Smooth muscle cell (in vitro differentiated cells): ENCODE data around the gene MAPKAPK3. TPM values are rescaled to one million over a fixed set of nuclear protein-coding genes. Genes with fewer than 3 reads are reported as not detected.
A peak's percentile ranks its signal among the peaks of the same experiment; 100 is the strongest.

Experiments used
- DNase-seq: peaks from one replicate; lab custom pipeline; 2025; ENCODE audit not compliant: unreplicated experiment; lab: John Stamatoyannopoulos, UW
- H2AFZ ChIP-seq: fragments of 200-600 bp; sonication (generic); 2 replicates; pipeline ENCODE4 v1.6.0; 2016; ENCODE audit warnings: antibody characterized with exemption, low read depth, mild to moderate bottlenecking
- H3F3A ChIP-seq: fragments of 200-600 bp; sonication (generic); 2 replicates; pipeline ENCODE4 v1.6.0; 2017; ENCODE audit warnings: antibody characterized with exemption, low read depth
- H3K27ac ChIP-seq: fragments of 200-600 bp; sonication (generic); 2 replicates; pipeline ENCODE4 v1.5.1; 2016; ENCODE audit warnings: low read depth, mild to moderate bottlenecking
- H3K27me3 ChIP-seq: fragments of 200-600 bp; sonication (generic); 2 replicates; pipeline ENCODE4 v1.6.1; 2016; ENCODE audit warnings: low read depth, mild to moderate bottlenecking
- H3K36me3 ChIP-seq: fragments of 200-600 bp; sonication (generic); 2 replicates; pipeline ENCODE4 v1.5.1; 2016; ENCODE audit warnings: low read depth
- H3K4me1 ChIP-seq: fragments of 200-600 bp; sonication (generic); 2 replicates; pipeline ENCODE4 v1.5.1; 2016; ENCODE audit warnings: low read depth
- H3K4me2 ChIP-seq: fragments of 200-600 bp; sonication (generic); 2 replicates; pipeline ENCODE4 v1.6.0; 2016; ENCODE audit warnings: mild to moderate bottlenecking
- H3K4me3 ChIP-seq: fragments of 200-600 bp; sonication (generic); 2 replicates; pipeline ENCODE4 v1.5.1; 2016; ENCODE audit warnings: mild to moderate bottlenecking
- H3K79me2 ChIP-seq: fragments of 200-600 bp; sonication (generic); 2 replicates; pipeline ENCODE4 v1.6.0; 2016; ENCODE audit warnings: low read depth, mild to moderate bottlenecking
- H3K9ac ChIP-seq: fragments of 200-600 bp; sonication (generic); 2 replicates; pipeline ENCODE4 v1.6.0; 2016; ENCODE audit warnings: low read depth
- H3K9me3 ChIP-seq: fragments of 200-600 bp; sonication (generic); replicated peaks from 2 replicates; pipeline ENCODE4 v1.5.1; 2016; ENCODE audit warnings: low read depth
- H4K20me1 ChIP-seq: fragments of 200-600 bp; sonication (generic); 2 replicates; pipeline ENCODE4 v1.6.0; 2016; ENCODE audit warnings: low read depth
- WGBS: methylation state at CpG from one replicate; pipeline ENCODE4 v1.1.7; 2016; ENCODE audit warnings: low lambda C conversion rate; 5-methylcytosine and 5-hydroxymethylcytosine counted together
- polyA plus RNA-seq: library from polyadenylated mRNA; unstranded; fragments of >200 nt; fragmentation: Nextera tagmentation; extraction: Ambion mirVana; gene quantifications from 2 replicates; pipeline ENCODE4 v1.2.1, GENCODE V29; 2016
- total RNA-seq: library from RNA; depleted of rRNA; stranded (reverse); fragments of >200 nt; gene quantifications from 2 replicates; pipeline ENCODE4 v1.2.3, GENCODE V29; 2014
- TF ChIP-seq, protein P1 (sequence below): fragments of 200-600 bp; sonication (generic); IDR thresholded peaks from 2 replicates; pipeline ENCODE4 v1.5.1; 2017; ENCODE audit warnings: borderline replicate concordance, mild to moderate bottlenecking, antibody characterized with exemption; ENCODE audit not compliant: insufficient read depth, poor library complexity, severe bottlenecking

The MAPKAPK3 gene
- total and polyA plus RNA-seq, 2 experiments from 2014 or later = 17.1 to 18.7 TPM

DNA sequence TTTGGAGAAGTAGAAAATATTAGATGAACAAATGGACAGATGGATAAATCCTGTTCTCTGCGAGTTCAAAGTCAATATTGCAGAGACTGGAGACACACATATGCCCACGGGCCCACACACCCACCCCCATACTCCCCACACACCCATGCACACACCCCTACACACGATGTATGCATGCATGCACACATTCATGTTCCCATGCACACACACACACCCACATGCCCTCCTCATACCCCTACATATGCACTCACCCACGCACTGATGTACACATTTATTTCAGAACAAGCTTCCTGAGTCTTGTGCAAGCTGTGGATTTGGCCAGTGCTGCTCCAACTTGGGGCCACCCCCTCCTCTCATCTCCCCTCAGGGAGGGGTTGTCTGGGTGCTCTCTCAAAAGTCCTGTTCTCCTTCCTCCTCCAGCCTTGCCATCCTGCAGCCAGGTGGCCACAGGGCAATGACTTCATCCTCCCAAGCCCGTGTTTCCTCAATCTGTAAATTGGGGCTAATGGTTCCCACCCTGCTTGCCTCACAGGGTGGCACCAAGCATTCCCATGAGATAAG is 16.4 kb downstream of the MAPKAPK3 start:
- peaks cover 5% of the 10 kb centered on the region for H3K4me1 ChIP-seq

DNA sequence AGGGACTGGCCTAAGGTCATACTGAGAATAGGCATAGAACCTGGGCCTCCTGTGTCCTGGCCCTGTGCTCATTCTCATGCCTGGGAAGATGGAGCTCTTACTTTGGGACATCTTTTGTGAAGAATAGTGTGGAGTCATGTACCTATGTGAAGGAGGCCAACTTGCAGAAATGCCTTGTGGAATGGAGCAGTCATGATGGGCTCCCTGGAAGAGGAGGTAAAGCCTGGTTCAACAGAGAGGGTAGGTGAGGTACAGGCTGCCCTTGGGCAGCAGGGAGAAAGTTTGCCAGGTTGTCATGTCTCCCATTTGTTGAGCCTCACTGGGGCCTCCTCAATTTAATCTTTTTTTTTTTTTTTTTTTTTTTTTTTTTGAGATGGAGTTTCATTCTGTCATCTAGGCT is 18.1 kb downstream of the MAPKAPK3 start:
- Histone ChIP-seq H3K9me3 (no peaks in the 10 kb centered on the region), H3K4me2 (no peak overlapping the region), H3K27ac (no peak overlapping the region), H3K4me1 (peaks cover 7% of the 10 kb centered on the region), H3K9ac (no peak overlapping the region), H3K79me2 (no peaks in the 10 kb centered on the region), H3K27me3 (no peaks in the 10 kb centered on the region), H4K20me1 (peaks cover 40% of the 10 kb centered on the region), H2AFZ (no peak overlapping the region), H3K36me3 (no peaks in the 10 kb centered on the region), H3K4me3 (no peak overlapping the region), H3F3A (no peaks in the 10 kb centered on the region)
- DNase-seq = no peak
- TF ChIP-seq, protein P1, sequence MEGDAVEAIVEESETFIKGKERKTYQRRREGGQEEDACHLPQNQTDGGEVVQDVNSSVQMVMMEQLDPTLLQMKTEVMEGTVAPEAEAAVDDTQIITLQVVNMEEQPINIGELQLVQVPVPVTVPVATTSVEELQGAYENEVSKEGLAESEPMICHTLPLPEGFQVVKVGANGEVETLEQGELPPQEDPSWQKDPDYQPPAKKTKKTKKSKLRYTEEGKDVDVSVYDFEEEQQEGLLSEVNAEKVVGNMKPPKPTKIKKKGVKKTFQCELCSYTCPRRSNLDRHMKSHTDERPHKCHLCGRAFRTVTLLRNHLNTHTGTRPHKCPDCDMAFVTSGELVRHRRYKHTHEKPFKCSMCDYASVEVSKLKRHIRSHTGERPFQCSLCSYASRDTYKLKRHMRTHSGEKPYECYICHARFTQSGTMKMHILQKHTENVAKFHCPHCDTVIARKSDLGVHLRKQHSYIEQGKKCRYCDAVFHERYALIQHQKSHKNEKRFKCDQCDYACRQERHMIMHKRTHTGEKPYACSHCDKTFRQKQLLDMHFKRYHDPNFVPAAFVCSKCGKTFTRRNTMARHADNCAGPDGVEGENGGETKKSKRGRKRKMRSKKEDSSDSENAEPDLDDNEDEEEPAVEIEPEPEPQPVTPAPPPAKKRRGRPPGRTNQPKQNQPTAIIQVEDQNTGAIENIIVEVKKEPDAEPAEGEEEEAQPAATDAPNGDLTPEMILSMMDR = no peak

More for the DNA sequence above, 16.4 kb downstream of the MAPKAPK3 start:
- Histone ChIP-seq H3K9me3 (no peaks in the 10 kb centered on the region), H2AFZ (no peak overlapping the region), H4K20me1 (peaks cover 28% of the 10 kb centered on the region), H3K79me2 (no peaks in the 10 kb centered on the region), H3K4me3 (no peak overlapping the region), H3K27me3 (no peaks in the 10 kb centered on the region), H3F3A (no peaks in the 10 kb centered on the region), H3K36me3 (no peaks in the 10 kb centered on the region), H3K27ac (no peak overlapping the region), H3K9ac (no peak overlapping the region), H3K4me2 (no peak overlapping the region)
- no peak for DNase-seq
- TF ChIP-seq, protein P1 = no peak
- WGBS = 86% methylated on average over 5 of the region's 5 CpGs

DNA sequence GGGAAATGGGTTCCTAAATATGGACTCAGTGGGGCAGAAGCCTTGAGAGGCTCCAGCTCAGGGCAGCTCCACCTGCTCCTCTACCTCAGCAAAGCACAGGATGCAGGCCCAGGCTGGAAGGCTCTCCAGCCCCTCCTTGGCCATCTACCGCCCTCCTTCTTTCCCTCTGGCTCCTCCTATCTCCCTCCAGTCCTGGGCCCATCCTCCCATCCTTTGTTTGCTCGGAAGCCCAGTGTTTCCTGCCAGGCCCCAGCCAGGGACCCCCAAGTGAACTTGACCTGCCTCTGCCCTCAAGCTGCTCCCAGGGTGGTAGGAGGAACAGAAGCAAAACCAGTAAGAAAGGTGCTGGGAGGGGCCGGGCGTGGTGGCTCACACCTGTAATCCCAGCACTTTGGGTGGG is 20.1 kb downstream of the MAPKAPK3 start:
- Histone ChIP-seq H3K79me2 (no peaks in the 10 kb centered on the region), H3K36me3 (no peaks in the 10 kb centered on the region), H3K4me1 (peaks cover 7% of the 10 kb centered on the region), H3K9ac (no peak overlapping the region), H3K4me3 (no peak overlapping the region), H3F3A (no peaks in the 10 kb centered on the region), H3K4me2 (no peak overlapping the region), H3K27me3 (no peaks in the 10 kb centered on the region), H4K20me1 (peaks cover 36% of the 10 kb centered on the region), H2AFZ (no peak overlapping the region), H3K27ac (no peak overlapping the region), H3K9me3 (no peaks in the 10 kb centered on the region)
- no peak for DNase-seq
- WGBS = 95% methylated on average over 4 of the region's 4 CpGs
- TF ChIP-seq, protein P1 = no peak

DNA sequence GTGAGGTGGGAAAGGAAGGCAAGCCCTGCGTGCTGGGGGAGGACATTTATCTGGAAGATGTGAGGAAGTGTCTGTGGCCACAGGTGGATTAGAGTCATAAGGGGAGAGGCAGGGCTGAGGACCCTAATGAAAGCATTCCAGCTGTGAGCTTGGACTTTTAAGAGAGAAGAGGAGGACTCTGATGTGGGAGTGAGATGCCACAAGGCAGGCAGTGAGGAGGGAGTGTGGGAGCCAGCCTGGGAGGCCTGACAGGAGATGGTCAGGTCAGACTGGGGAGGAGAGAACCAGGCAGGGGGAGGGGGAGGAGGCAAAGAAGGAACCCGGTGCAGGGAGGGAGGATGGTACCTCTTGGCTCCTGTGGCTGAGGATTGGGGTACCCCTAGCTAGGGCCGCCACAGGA is 21.0 kb downstream of the MAPKAPK3 start:
- TF ChIP-seq, protein P1 = no peak
- no peak overlapping the region for H3K27ac ChIP-seq
- 69% methylated on average over 3 of the region's 3 CpGs for WGBS
- H3K79me2 ChIP-seq = no peaks in the 10 kb centered on the region
- peaks cover 7% of the 10 kb centered on the region for H3K4me1 ChIP-seq
- H3K27me3 ChIP-seq = no peaks in the 10 kb centered on the region
- no peak overlapping the region for H3K4me3 ChIP-seq
- H4K20me1 ChIP-seq = peaks cover 36% of the 10 kb centered on the region
- H3K9ac ChIP-seq = no peak overlapping the region
- H3K4me2 ChIP-seq = peak overlapping the region; percentile 6
- DNase-seq = no peak
- no peaks in the 10 kb centered on the region for H3F3A ChIP-seq
- no peaks in the 10 kb centered on the region for H3K9me3 ChIP-seq
- no peaks in the 10 kb centered on the region for H3K36me3 ChIP-seq
- H2AFZ ChIP-seq = no peak overlapping the region
